Trophoblast cell (in vitro differentiated cells and primary cell): Measurements from ENCODE around the gene MAP1LC3A.

Experiments
- DNase-seq, 2 donors: peaks; one replicate each; pipeline ENCODE4 v3.0.0-alpha.2; 2016
- H2AFZ ChIP-seq: 2 replicates; pipeline ENCODE4 v1.6.1; 2013; ENCODE audit warnings: low read length, moderate library complexity, mild to moderate bottlenecking; ENCODE audit not compliant: insufficient read depth, poor library complexity
- H2AK5ac ChIP-seq: 2 replicates; pipeline ENCODE4 v1.6.1; 2013; ENCODE audit warnings: mild to moderate bottlenecking, low read length
- H2BK120ac ChIP-seq: 2 replicates; pipeline ENCODE4 v1.6.1; 2013; ENCODE audit warnings: low read length, mild to moderate bottlenecking, moderate library complexity; ENCODE audit not compliant: insufficient read depth, poor library complexity
- H2BK12ac ChIP-seq: 2 replicates; pipeline ENCODE4 v1.6.1; 2013; ENCODE audit warnings: mild to moderate bottlenecking, low read length, moderate library complexity
- H2BK5ac ChIP-seq: 2 replicates; pipeline ENCODE4 v1.6.1; 2013; ENCODE audit warnings: low read length, low read depth, moderate library complexity, mild to moderate bottlenecking; ENCODE audit not compliant: poor library complexity
- H3K14ac ChIP-seq: 2 replicates; pipeline ENCODE4 v1.6.1; 2013; ENCODE audit warnings: mild to moderate bottlenecking, low read length
- H3K18ac ChIP-seq: 2 replicates; pipeline ENCODE4 v1.6.1; 2013; ENCODE audit warnings: mild to moderate bottlenecking, low read length
- H3K23ac ChIP-seq: 2 replicates; pipeline ENCODE4 v1.6.1; 2013; ENCODE audit warnings: low read length
- H3K27ac ChIP-seq: 2 replicates; pipeline ENCODE4 v1.5.1; 2013; ENCODE audit warnings: low read depth, mild to moderate bottlenecking, inconsistent platforms, low read length, moderate library complexity
- H3K27me3 ChIP-seq: 2 replicates; pipeline ENCODE4 v1.6.1; 2013; ENCODE audit warnings: inconsistent platforms, mild to moderate bottlenecking, low read length, moderate library complexity; ENCODE audit not compliant: insufficient read depth
- H3K36me3 ChIP-seq, 2 experiments: 1 replicate in 1 of 2; 2 replicates in 1 of 2; pipeline ENCODE4 v1.6.1; 2013; ENCODE audit warnings: low read length in 2 of 2, mild to moderate bottlenecking in 2 of 2, moderate library complexity in 1 of 2; ENCODE audit not compliant: insufficient read depth in 2 of 2, control insufficient read depth in 1 of 2
- H3K4ac ChIP-seq: 2 replicates; pipeline ENCODE4 v1.6.1; 2013; ENCODE audit warnings: low read depth, mild to moderate bottlenecking, low read length, moderate library complexity
- H3K4me1 ChIP-seq, 2 experiments: 1 replicate in 1 of 2; 2 replicates in 1 of 2; pipeline ENCODE4 v1.6.1; 2013; ENCODE audit warnings: low read length in 2 of 2, mild to moderate bottlenecking in 2 of 2, moderate library complexity in 1 of 2; ENCODE audit not compliant: insufficient read depth in 2 of 2, control insufficient read depth in 1 of 2
- H3K4me2 ChIP-seq: 2 replicates; pipeline ENCODE4 v1.6.1; 2013; ENCODE audit warnings: inconsistent platforms, mild to moderate bottlenecking, low read length, moderate library complexity
- H3K4me3 ChIP-seq: 2 replicates; pipeline ENCODE4 v1.5.1; 2013; ENCODE audit warnings: mild to moderate bottlenecking, low read depth, low read length, inconsistent platforms
- H3K79me1 ChIP-seq: one replicate; pipeline ENCODE4 v1.6.1; 2013; ENCODE audit warnings: low read length
- H3K79me2 ChIP-seq: 2 replicates; pipeline ENCODE4 v1.6.1; 2013; ENCODE audit warnings: low read length, mild to moderate bottlenecking; ENCODE audit not compliant: control insufficient read depth, insufficient read depth, poor library complexity
- H3K9ac ChIP-seq: 2 replicates; pipeline ENCODE4 v1.6.1; 2013; ENCODE audit warnings: mild to moderate bottlenecking, low read length
- H3K9me3 ChIP-seq: 2 replicates; pipeline ENCODE4 v1.6.1; 2013; ENCODE audit warnings: low read depth, mild to moderate bottlenecking, control low read depth, inconsistent platforms, low read length; ENCODE audit not compliant: insufficient read depth
- H4K12ac ChIP-seq: 2 replicates; pipeline ENCODE4 v1.6.1; 2013; ENCODE audit warnings: low read depth, mild to moderate bottlenecking, low read length, moderate library complexity
- H4K8ac ChIP-seq: 2 replicates; pipeline ENCODE4 v1.6.1; 2013; ENCODE audit warnings: low read depth, mild to moderate bottlenecking, low read length, moderate library complexity
- H4K91ac ChIP-seq: one replicate; pipeline ENCODE4 v1.6.1; 2013; ENCODE audit warnings: low read depth, mild to moderate bottlenecking, low read length, moderate library complexity
- WGBS: extraction: QIAGEN DNeasy Blood & Tissue Kit; methylation state at CpG from one replicate; pipeline ENCODE4 v1.1.7; 2013; ENCODE audit warnings: missing lambda C conversion rate; ENCODE audit not compliant: insufficient read length, insufficient coverage; ENCODE audit errors: extremely low coverage; 5-methylcytosine and 5-hydroxymethylcytosine counted together

The MAP1LC3A gene

DNA sequence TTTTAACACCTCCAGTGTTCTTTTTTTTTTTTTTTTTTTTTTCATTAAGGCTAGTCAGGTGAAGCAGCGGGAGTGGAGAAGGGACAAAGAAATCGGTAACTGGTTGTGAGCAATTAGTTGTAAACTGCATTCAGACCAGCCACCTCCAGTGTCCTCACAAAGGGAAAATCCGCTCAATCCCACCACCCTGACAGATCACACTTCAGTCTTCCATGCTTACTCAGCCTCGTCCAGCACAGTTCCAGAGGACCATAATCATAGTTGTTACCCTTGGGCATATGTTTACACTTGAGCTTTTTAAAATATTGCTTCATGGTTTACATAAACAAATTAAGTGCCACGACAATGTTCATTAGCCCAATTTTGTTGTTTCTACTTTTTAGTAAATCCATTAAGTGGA lies 32.1 kb upstream of the MAP1LC3A start:
- WGBS: no CpG with 5 or more reads among the region's 5 CpGs
- H3K4me1 ChIP-seq: peaks cover 8 to 17% of the 10 kb centered on the region in 2 experiments
- H2AFZ ChIP-seq: no peak overlapping the region
- peaks cover 32 to 52% of the 10 kb centered on the region in 2 experiments for H3K36me3 ChIP-seq
- no peak overlapping the region for H2BK120ac ChIP-seq
- no peak overlapping the region for H3K4ac ChIP-seq
- no peak overlapping the region for H3K4me3 ChIP-seq
- no peak overlapping the region for H4K12ac ChIP-seq
- no peak overlapping the region for H3K23ac ChIP-seq
- H2BK5ac ChIP-seq: no peak overlapping the region
- no peak overlapping the region for H2AK5ac ChIP-seq
- H3K9me3 ChIP-seq: peaks cover 2% of the 10 kb centered on the region
- H4K91ac ChIP-seq: no peak overlapping the region
- no peak overlapping the region for H3K9ac ChIP-seq
- no peak overlapping the region for H3K4me2 ChIP-seq
- no peaks in the 10 kb centered on the region for H3K79me1 ChIP-seq
- peaks cover 4% of the 10 kb centered on the region for H3K79me2 ChIP-seq
- H3K27ac ChIP-seq: peak overlapping the region; percentile 54
- DNase-seq: no peak
- no peak overlapping the region for H3K18ac ChIP-seq
- no peaks in the 10 kb centered on the region for H3K27me3 ChIP-seq
- H2BK12ac ChIP-seq: no peak overlapping the region
- no peak overlapping the region for H4K8ac ChIP-seq
- no peak overlapping the region for H3K14ac ChIP-seq

DNA sequence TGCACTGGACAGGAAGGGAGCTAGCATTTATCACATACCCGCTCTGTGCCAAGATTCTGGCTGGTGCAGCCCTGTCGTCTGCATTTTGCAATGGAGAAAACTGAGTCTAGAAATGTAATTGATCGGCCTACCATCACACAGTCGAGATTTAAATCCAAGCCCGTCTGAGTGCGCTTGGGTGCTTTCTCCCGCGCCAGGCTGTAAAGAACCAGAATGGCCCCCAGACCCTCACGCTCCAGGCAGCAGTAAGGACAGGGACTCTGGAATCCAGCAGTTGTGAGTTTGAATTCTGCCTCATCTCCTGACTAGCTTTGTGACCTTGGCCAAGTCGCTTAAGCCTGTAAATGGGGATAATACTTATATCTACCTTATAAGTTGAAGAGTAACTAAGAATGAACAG lies 31.5 kb upstream of the MAP1LC3A start:
- Histone ChIP-seq H2BK120ac (no peak overlapping the region), H4K12ac (peak overlapping the region; percentile 64), H3K23ac (no peak overlapping the region), H2BK5ac (no peak overlapping the region), H3K27ac (peak overlapping the region; percentile 37), H2AK5ac (no peak overlapping the region), H3K14ac (no peak overlapping the region), H3K9me3 (peaks cover 2% of the 10 kb centered on the region), H4K91ac (no peak overlapping the region), H3K4me1 (peaks cover 8 to 17% of the 10 kb centered on the region in 2 experiments), H3K4me2 (no peak overlapping the region), H3K4me3 (no peak overlapping the region), H3K79me1 (no peaks in the 10 kb centered on the region), H3K36me3 (peaks cover 36 to 57% of the 10 kb centered on the region in 2 experiments), H3K79me2 (peaks cover 4% of the 10 kb centered on the region), H4K8ac (no peak overlapping the region), H2BK12ac (no peak overlapping the region), H3K18ac (peak overlapping the region; percentile 25), H3K9ac (no peak overlapping the region), H3K4ac (no peak overlapping the region), H2AFZ (no peak overlapping the region), H3K27me3 (no peaks in the 10 kb centered on the region)
- no peak for DNase-seq
- WGBS: no CpG with 5 or more reads among the region's 10 CpGs

DNA sequence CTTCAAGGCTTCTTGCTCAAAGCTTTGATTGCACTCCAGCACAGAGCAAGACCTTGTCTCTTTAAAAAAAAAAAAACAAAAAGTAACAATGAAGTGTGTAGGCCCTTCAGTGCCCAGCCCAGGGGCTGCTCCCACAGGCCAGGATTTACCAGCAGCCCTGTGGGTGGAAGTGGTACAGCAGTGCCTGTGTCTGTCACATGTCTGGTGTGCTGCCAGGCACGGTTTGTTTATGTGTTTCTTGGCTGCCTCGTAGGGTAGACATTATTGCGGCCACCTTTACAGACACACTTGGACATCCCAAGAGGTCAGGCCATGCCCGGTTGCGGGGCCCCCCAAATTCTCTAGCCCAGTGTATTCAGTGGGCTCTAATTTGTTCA lies 29.6 kb upstream of the MAP1LC3A start:
- H3K4me2 ChIP-seq: no peak overlapping the region
- no peak overlapping the region for H3K9ac ChIP-seq
- H3K18ac ChIP-seq: no peak overlapping the region
- WGBS: no CpG with 5 or more reads among the region's 5 CpGs
- H3K4me1 ChIP-seq: peaks cover 8 to 17% of the 10 kb centered on the region in 2 experiments
- no peak for DNase-seq
- H2BK120ac ChIP-seq: no peak overlapping the region
- no peak overlapping the region for H2BK12ac ChIP-seq
- peaks cover 2% of the 10 kb centered on the region for H3K9me3 ChIP-seq
- H3K4ac ChIP-seq: no peak overlapping the region
- H2AK5ac ChIP-seq: no peak overlapping the region
- H3K14ac ChIP-seq: no peak overlapping the region
- H3K4me3 ChIP-seq: no peak overlapping the region
- H3K23ac ChIP-seq: no peak overlapping the region
- H3K79me2 ChIP-seq: peaks cover 2% of the 10 kb centered on the region
- no peak overlapping the region for H2AFZ ChIP-seq
- H4K91ac ChIP-seq: no peak overlapping the region
- H3K79me1 ChIP-seq: no peaks in the 10 kb centered on the region
- H3K27ac ChIP-seq: no peak overlapping the region
- no peak overlapping the region for H4K12ac ChIP-seq
- H4K8ac ChIP-seq: no peak overlapping the region
- no peak overlapping the region for H2BK5ac ChIP-seq
- H3K27me3 ChIP-seq: no peaks in the 10 kb centered on the region
- peaks cover 46 to 66% of the 10 kb centered on the region in 2 experiments for H3K36me3 ChIP-seq

DNA sequence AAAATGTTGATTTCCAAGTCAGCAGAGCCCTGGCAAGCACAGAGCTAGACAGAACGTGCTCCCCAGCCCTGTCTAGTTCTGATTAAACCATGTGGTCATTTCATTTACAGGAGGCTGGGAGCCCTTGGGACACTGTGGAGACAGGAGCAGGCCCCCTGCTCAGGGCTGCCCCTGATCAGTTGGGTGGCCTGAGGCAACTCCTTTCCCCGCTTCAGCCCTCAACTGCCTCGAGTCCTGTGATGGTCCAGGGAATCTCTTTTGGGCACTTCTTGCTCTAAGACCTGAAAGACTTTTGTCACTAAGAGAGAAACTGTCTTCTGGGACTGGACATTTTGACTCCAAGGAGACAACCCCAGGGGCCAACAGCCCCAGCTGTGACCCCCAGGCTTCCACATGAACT lies 28.8 kb upstream of the MAP1LC3A start:
- H3K18ac ChIP-seq: no peak overlapping the region
- H3K4me1 ChIP-seq: peaks cover 8 to 17% of the 10 kb centered on the region in 2 experiments
- no peak overlapping the region for H2AFZ ChIP-seq
- H3K79me1 ChIP-seq: no peaks in the 10 kb centered on the region
- no peaks in the 10 kb centered on the region for H3K79me2 ChIP-seq
- no peak overlapping the region for H4K91ac ChIP-seq
- H3K9me3 ChIP-seq: peaks cover 2% of the 10 kb centered on the region
- H3K27ac ChIP-seq: no peak overlapping the region
- H2BK12ac ChIP-seq: no peak overlapping the region
- no peak overlapping the region for H3K4ac ChIP-seq
- no peak overlapping the region for H3K9ac ChIP-seq
- H3K23ac ChIP-seq: no peak overlapping the region
- no peak overlapping the region for H3K4me2 ChIP-seq
- no peak for DNase-seq
- WGBS: no CpG with 5 or more reads among the region's 3 CpGs
- no peak overlapping the region for H2BK120ac ChIP-seq
- peaks cover 53 to 71% of the 10 kb centered on the region in 2 experiments for H3K36me3 ChIP-seq
- H4K8ac ChIP-seq: no peak overlapping the region
- no peak overlapping the region for H3K4me3 ChIP-seq
- no peak overlapping the region for H2BK5ac ChIP-seq
- H2AK5ac ChIP-seq: no peak overlapping the region
- H3K27me3 ChIP-seq: no peaks in the 10 kb centered on the region
- H3K14ac ChIP-seq: no peak overlapping the region
- H4K12ac ChIP-seq: no peak overlapping the region
